IMR-90 (cell line): ENCODE results near the gene CPNE4. TPM values are rescaled to one million over a fixed set of nuclear protein-coding genes. Genes with fewer than 3 reads are reported as not detected.

Experiments
- ATAC-seq: fragments of 200-7000 bp; cut with Tn5 transposase; 2 replicates; pipeline ENCODE4 v1.9.1; 2020; ENCODE audit warnings: low read depth, mild to moderate bottlenecking, moderate library complexity
- BruUV-seq: library from RNA; stranded (reverse); fragments of 400-500 nt; replicated peaks from 2 replicates; lab custom pipeline; 2021; lab: Mats Ljungman, UMichigan
- CTCF ChIA-PET: fragments of 300-600 bp; formaldehyde crosslinking; extraction: SDS; loops from one replicate; lab custom pipeline; 2021; ENCODE audit warnings: antibody characterized with exemption; lab: Yijun Ruan, JAX
- POLR2A ChIA-PET: fragments of 300-600 bp; sonication (Branson Sonifier 250); formaldehyde crosslinking; loops from one replicate; lab custom pipeline; 2022; ENCODE audit warnings: antibody characterized with exemption; ENCODE audit not compliant: unreplicated experiment; lab: Charles Lee
- DNase-seq: peaks from one replicate; pipeline ENCODE4 v3.0.0; 2013
- H2AFZ ChIP-seq: replicated peaks from 2 replicates; pipeline ENCODE3; 2013; ENCODE audit warnings: low read length, mild to moderate bottlenecking; ENCODE audit not compliant: poor library complexity
- H2AK5ac ChIP-seq: 2 replicates; pipeline ENCODE4 v1.6.1; 2013; ENCODE audit warnings: low read depth, low read length, inconsistent platforms
- H2AK9ac ChIP-seq: replicated peaks from 2 replicates; pipeline ENCODE3; 2013; ENCODE audit warnings: mild to moderate bottlenecking, low read depth, low read length, moderate library complexity; ENCODE audit not compliant: poor library complexity
- H2BK120ac ChIP-seq: 2 replicates; pipeline ENCODE4 v1.6.1; 2013; ENCODE audit warnings: low read depth, low read length, inconsistent platforms
- H2BK15ac ChIP-seq: 3 replicates; pipeline ENCODE4 v1.6.1; 2013; ENCODE audit warnings: low read depth, low read length, inconsistent platforms
- H2BK20ac ChIP-seq: 2 replicates; pipeline ENCODE4 v1.6.1; 2013; ENCODE audit warnings: low read depth, mild to moderate bottlenecking, inconsistent platforms, low read length, moderate library complexity
- H2BK5ac ChIP-seq: 2 replicates; pipeline ENCODE4 v1.6.1; 2013; ENCODE audit warnings: mild to moderate bottlenecking, low read depth, low read length, inconsistent platforms; ENCODE audit not compliant: poor library complexity, severe bottlenecking
- H3K14ac ChIP-seq: replicated peaks from 2 replicates; pipeline ENCODE4 v1.6.1; 2013; ENCODE audit warnings: low read depth, low read length, inconsistent platforms
- H3K18ac ChIP-seq: 2 replicates; pipeline ENCODE4 v1.6.1; 2013; ENCODE audit warnings: low read depth, low read length, control low read depth
- H3K23ac ChIP-seq: 2 replicates; pipeline ENCODE4 v1.6.1; 2013; ENCODE audit warnings: low read depth, low read length, inconsistent platforms
- H3K27ac ChIP-seq: 2 replicates; pipeline ENCODE4 v1.5.1; 2013; ENCODE audit warnings: mild to moderate bottlenecking, control low read depth, low read length; ENCODE audit not compliant: insufficient read depth
- H3K27me3 ChIP-seq: 2 replicates; pipeline ENCODE4 v1.6.1; 2013; ENCODE audit warnings: low read length; ENCODE audit not compliant: control insufficient read depth, insufficient read depth
- H3K36me3 ChIP-seq: 2 replicates; pipeline ENCODE4 v1.6.1; 2013; ENCODE audit warnings: low read length, mixed read lengths; ENCODE audit not compliant: control insufficient read depth, insufficient read depth
- H3K4ac ChIP-seq: 2 replicates; pipeline ENCODE4 v1.6.1; 2013; ENCODE audit warnings: low read depth, low read length, inconsistent platforms
- H3K4me1 ChIP-seq: 2 replicates; pipeline ENCODE4 v1.6.1; 2013; ENCODE audit warnings: low read length, mixed read lengths; ENCODE audit not compliant: control insufficient read depth, insufficient read depth
- H3K4me2 ChIP-seq: 2 replicates; pipeline ENCODE4 v1.6.1; 2013; ENCODE audit warnings: low read depth, mild to moderate bottlenecking, control low read depth, low read length, moderate library complexity
- H3K4me3 ChIP-seq: 2 replicates; pipeline ENCODE4 v1.5.1; 2013; ENCODE audit warnings: low read depth, mild to moderate bottlenecking, control low read depth, low read length, moderate library complexity; ENCODE audit not compliant: insufficient read depth
- H3K56ac ChIP-seq: 2 replicates; pipeline ENCODE4 v1.6.1; 2013; ENCODE audit warnings: low read length, inconsistent platforms; ENCODE audit not compliant: insufficient read depth; ENCODE audit errors: extremely low read depth
- H3K79me1 ChIP-seq, 2 experiments: 2 replicates each; pipeline ENCODE4 v1.6.1; 2013; ENCODE audit warnings: low read length in 2 of 2, inconsistent platforms in 1 of 2, low read depth in 1 of 2
- H3K9ac ChIP-seq: 2 replicates; pipeline ENCODE4 v1.6.1; 2013; ENCODE audit warnings: low read depth, low read length, control low read depth
- H3K9me1 ChIP-seq: 2 replicates; pipeline ENCODE4 v1.6.1; 2013; ENCODE audit warnings: low read length, inconsistent platforms; ENCODE audit not compliant: insufficient read depth
- H3K9me3 ChIP-seq: 2 replicates; pipeline ENCODE4 v1.6.1; 2013; ENCODE audit warnings: low read length; ENCODE audit not compliant: control insufficient read depth, insufficient read depth
- H4K20me1 ChIP-seq: 2 replicates; pipeline ENCODE4 v1.6.1; 2013; ENCODE audit warnings: low read length, inconsistent platforms; ENCODE audit not compliant: insufficient read depth
- H4K5ac ChIP-seq: 2 replicates; pipeline ENCODE4 v1.6.1; 2013; ENCODE audit warnings: mild to moderate bottlenecking, low read depth, low read length, control low read depth
- H4K8ac ChIP-seq, 2 experiments: 2 replicates each; pipeline ENCODE4 v1.6.1; 2013; ENCODE audit warnings: low read depth in 2 of 2, low read length in 2 of 2, control low read depth in 1 of 2, inconsistent platforms in 1 of 2
- H4K91ac ChIP-seq: 2 replicates; pipeline ENCODE4 v1.6.1; 2013; ENCODE audit warnings: low read depth, low read length, inconsistent platforms; ENCODE audit not compliant: insufficient read depth
- BHLHE40 ChIP-seq: fragments of 150-350 bp; IDR thresholded peaks from 2 replicates; pipeline ENCODE4 v1.6.1; 2016; ENCODE audit warnings: mild to moderate bottlenecking, low read depth, low read length
- CEBPB ChIP-seq: IDR thresholded peaks from 2 replicates; pipeline ENCODE4 v1.6.1; 2012; ENCODE audit warnings: low read depth, low read length, improper control_type of control experiment
- CHD1 ChIP-seq: IDR thresholded peaks from 2 replicates; pipeline ENCODE4 v1.6.1; 2012; ENCODE audit warnings: low read depth, low read length, improper control_type of control experiment
- FOS ChIP-seq: fragments of 150-350 bp; IDR thresholded peaks from 2 replicates; pipeline ENCODE4 v1.6.1; 2016; ENCODE audit warnings: low read depth, low read length
- MAFK ChIP-seq: IDR thresholded peaks from 2 replicates; pipeline ENCODE4 v1.6.1; 2012; ENCODE audit warnings: low read depth, low read length, improper control_type of control experiment
- MAZ ChIP-seq: IDR thresholded peaks from 2 replicates; pipeline ENCODE4 v1.6.1; 2012; ENCODE audit warnings: low read depth, mild to moderate bottlenecking, low read length, improper control_type of control experiment, moderate library complexity, borderline replicate concordance
- MXI1 ChIP-seq: IDR thresholded peaks from 2 replicates; pipeline ENCODE4 v1.6.1; 2012; ENCODE audit warnings: low read depth, mild to moderate bottlenecking, low read length, moderate library complexity, borderline replicate concordance
- NFE2L2 ChIP-seq: fragments of 150-350 bp; IDR thresholded peaks from 2 replicates; pipeline ENCODE4 v1.6.1; 2016; ENCODE audit warnings: low read depth, mild to moderate bottlenecking, low read length
- POLR2A ChIP-seq: IDR thresholded peaks from 2 replicates; pipeline ENCODE4 v1.6.1; 2012; ENCODE audit warnings: mild to moderate bottlenecking, low read depth, low read length
- RAD21 ChIP-seq: IDR thresholded peaks from 2 replicates; pipeline ENCODE4 v1.6.1; 2012; ENCODE audit warnings: low read length, improper control_type of control experiment
- RCOR1 ChIP-seq: IDR thresholded peaks from 2 replicates; pipeline ENCODE4 v1.6.1; 2012; ENCODE audit warnings: mild to moderate bottlenecking, low read length, improper control_type of control experiment; ENCODE audit not compliant: insufficient replicate concordance
- RFX5 ChIP-seq: IDR thresholded peaks from 2 replicates; pipeline ENCODE4 v1.8.0; 2012; ENCODE audit warnings: low read depth, mild to moderate bottlenecking, low read length, moderate library complexity
- SMC3 ChIP-seq: fragments of 150-350 bp; IDR thresholded peaks from 2 replicates; pipeline ENCODE4 v1.6.1; 2016; ENCODE audit warnings: low read depth, mild to moderate bottlenecking, antibody characterized with exemption, low read length, moderate library complexity
- WGBS, 2 experiments: methylation state at CpG; one replicate each; pipeline versions ENCODE4 v1.1.5 to v1.1.7; 2013; ENCODE audit warnings: missing lambda C conversion rate in 2 of 2; ENCODE audit not compliant: insufficient read length in 1 of 2; ENCODE audit errors: extremely low coverage in 2 of 2; 5-methylcytosine and 5-hydroxymethylcytosine counted together
- dilution Hi-C: fragments of 300-500 bp; cut with HindIII; formaldehyde crosslinking; loops from one replicate; pipeline ENCODE4 v1.14.3; 2018; ENCODE audit warnings: low sequenced_read_pairs; ENCODE audit not compliant: unreplicated experiment
- in situ Hi-C: fragments of 300-500 bp; cut with MboI; formaldehyde crosslinking; loops from 3 replicates; pipeline ENCODE4 v1.14.3; 2019; ENCODE audit warnings: low sequenced_read_pairs, inconsistent platforms, mixed read lengths
- intact Hi-C: fragments of 100-400 bp; cut with micrococcal nuclease; formaldehyde crosslinking; loops from 2 replicates; pipeline ENCODE4 v1.10.0; 2022
- polyA plus RNA-seq, 3 experiments: library from polyadenylated mRNA; depleted of rRNA; stranded (reverse); fragments of >200 nt; gene quantifications; 2 replicates each; pipeline ENCODE4 v1.2.3, GENCODE V29; 2012; ENCODE audit warnings: low replicate concordance in 1 of 3
- total RNA-seq: library from RNA; depleted of rRNA; stranded (reverse); fragments of >200 nt; gene quantifications from 2 replicates; pipeline ENCODE4 v1.2.3, GENCODE V29; 2012
- TF ChIP-seq, protein P1 (sequence below): fragments of 150-350 bp; IDR thresholded peaks from 2 replicates; pipeline ENCODE4 v1.6.1; 2017; ENCODE audit warnings: mild to moderate bottlenecking, antibody characterized with exemption, low read length, low read depth
- TF ChIP-seq, protein P2 (sequence below): conservative IDR thresholded peaks from 2 replicates; pipeline ENCODE4 v1.5.1; 2012; ENCODE audit warnings: mild to moderate bottlenecking, low read depth, low read length, improper control_type of control experiment
- TF ChIP-seq, protein P3 (sequence below): fragments of 150-350 bp; IDR thresholded peaks from 2 replicates; pipeline ENCODE4 v1.6.1; 2016; ENCODE audit warnings: low read depth, mild to moderate bottlenecking, low read length, moderate library complexity, borderline replicate concordance

Gene CPNE4
- total and polyA plus RNA-seq, 2 of the 4 experiments (the other 2 are of a cell fraction): not detected

DNA sequence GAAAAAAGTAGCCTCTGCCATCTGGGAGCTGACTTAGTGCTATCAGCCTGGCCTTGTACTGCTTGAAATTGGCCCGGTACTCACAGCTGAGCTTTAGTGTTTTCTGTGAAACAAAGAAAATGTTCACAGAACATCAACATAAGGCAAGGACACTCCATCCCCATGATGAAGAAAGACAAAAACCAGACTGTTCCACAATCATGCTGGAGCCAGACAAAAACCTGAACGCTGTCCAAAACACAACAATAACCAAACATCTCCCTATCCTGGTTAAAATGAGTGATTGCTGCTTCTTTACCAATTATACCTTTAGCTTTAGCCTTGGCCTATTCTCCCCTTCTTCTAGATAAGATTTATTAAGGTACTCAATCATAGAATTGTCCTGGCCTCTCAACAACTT is 153.9 kb downstream of the CPNE4 start:
- no peak overlapping the region for H3K4ac ChIP-seq
- H2BK5ac ChIP-seq: no peak overlapping the region
- dilution Hi-C loops: no loop called here
- no peak overlapping the region for H3K4me3 ChIP-seq
- BruUV-seq: no TSS peak
- H3K27ac ChIP-seq: no peak overlapping the region
- no peak overlapping the region for H2AK5ac ChIP-seq
- ATAC-seq: no peak
- H2AFZ ChIP-seq: no peak overlapping the region
- H3K23ac ChIP-seq: no peak overlapping the region
- WGBS, 2 experiments: no CpG with 5 or more reads among the region's 2 CpGs
- no peak overlapping the region for H4K8ac ChIP-seq
- H4K91ac ChIP-seq: no peak overlapping the region
- no peak overlapping the region for H2BK15ac ChIP-seq
- no peak overlapping the region for H3K9ac ChIP-seq
- ChIA-PET CTCF (no interaction called here), POLR2A (no interaction called here)
- no peaks in the 10 kb centered on the region for H3K36me3 ChIP-seq
- no peak overlapping the region for H2BK20ac ChIP-seq
- H2BK120ac ChIP-seq: no peak overlapping the region
- no peaks in the 10 kb centered on the region for H3K9me3 ChIP-seq
- no peak overlapping the region for H3K14ac ChIP-seq
- in situ Hi-C loops: no loop called here
- TF ChIP-seq RAD21 (no peak), SMC3 (no peak), MAZ (no peak), CEBPB (no peak), BHLHE40 (no peak), RFX5 (no peak), FOS (no peak), CHD1 (no peak), NFE2L2 (no peak), POLR2A (no peak), MAFK (no peak), MXI1 (no peak), RCOR1 (no peak)
- TF ChIP-seq, protein P1, sequence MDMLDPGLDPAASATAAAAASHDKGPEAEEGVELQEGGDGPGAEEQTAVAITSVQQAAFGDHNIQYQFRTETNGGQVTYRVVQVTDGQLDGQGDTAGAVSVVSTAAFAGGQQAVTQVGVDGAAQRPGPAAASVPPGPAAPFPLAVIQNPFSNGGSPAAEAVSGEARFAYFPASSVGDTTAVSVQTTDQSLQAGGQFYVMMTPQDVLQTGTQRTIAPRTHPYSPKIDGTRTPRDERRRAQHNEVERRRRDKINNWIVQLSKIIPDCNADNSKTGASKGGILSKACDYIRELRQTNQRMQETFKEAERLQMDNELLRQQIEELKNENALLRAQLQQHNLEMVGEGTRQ: no peak
- TF ChIP-seq, protein P2, sequence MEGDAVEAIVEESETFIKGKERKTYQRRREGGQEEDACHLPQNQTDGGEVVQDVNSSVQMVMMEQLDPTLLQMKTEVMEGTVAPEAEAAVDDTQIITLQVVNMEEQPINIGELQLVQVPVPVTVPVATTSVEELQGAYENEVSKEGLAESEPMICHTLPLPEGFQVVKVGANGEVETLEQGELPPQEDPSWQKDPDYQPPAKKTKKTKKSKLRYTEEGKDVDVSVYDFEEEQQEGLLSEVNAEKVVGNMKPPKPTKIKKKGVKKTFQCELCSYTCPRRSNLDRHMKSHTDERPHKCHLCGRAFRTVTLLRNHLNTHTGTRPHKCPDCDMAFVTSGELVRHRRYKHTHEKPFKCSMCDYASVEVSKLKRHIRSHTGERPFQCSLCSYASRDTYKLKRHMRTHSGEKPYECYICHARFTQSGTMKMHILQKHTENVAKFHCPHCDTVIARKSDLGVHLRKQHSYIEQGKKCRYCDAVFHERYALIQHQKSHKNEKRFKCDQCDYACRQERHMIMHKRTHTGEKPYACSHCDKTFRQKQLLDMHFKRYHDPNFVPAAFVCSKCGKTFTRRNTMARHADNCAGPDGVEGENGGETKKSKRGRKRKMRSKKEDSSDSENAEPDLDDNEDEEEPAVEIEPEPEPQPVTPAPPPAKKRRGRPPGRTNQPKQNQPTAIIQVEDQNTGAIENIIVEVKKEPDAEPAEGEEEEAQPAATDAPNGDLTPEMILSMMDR: no peak
- TF ChIP-seq, protein P3, sequence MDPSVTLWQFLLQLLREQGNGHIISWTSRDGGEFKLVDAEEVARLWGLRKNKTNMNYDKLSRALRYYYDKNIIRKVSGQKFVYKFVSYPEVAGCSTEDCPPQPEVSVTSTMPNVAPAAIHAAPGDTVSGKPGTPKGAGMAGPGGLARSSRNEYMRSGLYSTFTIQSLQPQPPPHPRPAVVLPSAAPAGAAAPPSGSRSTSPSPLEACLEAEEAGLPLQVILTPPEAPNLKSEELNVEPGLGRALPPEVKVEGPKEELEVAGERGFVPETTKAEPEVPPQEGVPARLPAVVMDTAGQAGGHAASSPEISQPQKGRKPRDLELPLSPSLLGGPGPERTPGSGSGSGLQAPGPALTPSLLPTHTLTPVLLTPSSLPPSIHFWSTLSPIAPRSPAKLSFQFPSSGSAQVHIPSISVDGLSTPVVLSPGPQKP: no peak
- H2AK9ac ChIP-seq: no peak overlapping the region
- H3K18ac ChIP-seq: no peak overlapping the region
- no peaks in the 10 kb centered on the region for H3K79me1 ChIP-seq
- no peaks in the 10 kb centered on the region for H3K4me1 ChIP-seq
- intact Hi-C loops: no loop called here
- no peak overlapping the region for H3K56ac ChIP-seq
- no peaks in the 10 kb centered on the region for H4K20me1 ChIP-seq
- no peaks in the 10 kb centered on the region for H3K9me1 ChIP-seq
- H4K5ac ChIP-seq: no peak overlapping the region
- H3K4me2 ChIP-seq: no peak overlapping the region
- no peak for DNase-seq
- H3K27me3 ChIP-seq: no peaks in the 10 kb centered on the region
